Thoracic aorta (tissue), 2 donors: ENCODE data around the gene CCDC85C. TPM values are rescaled to one million over a fixed set of nuclear protein-coding genes. Genes with fewer than 3 reads are reported as not detected.
A peak's percentile ranks its signal among the peaks of the same experiment; 100 is the strongest.

ENCODE experiments used
- ATAC-seq: fragments of 150-250 bp; one replicate; pipeline ENCODE4 v1.8.0; 2017; ENCODE audit warnings: low read depth; ENCODE audit not compliant: insufficient number of reproducible peaks, low FRiP score
- DNase-seq: peaks from one replicate; pipeline ENCODE4 v3.0.0-alpha.2; 2020; ENCODE audit warnings: low spot score
- H3K27ac ChIP-seq, 2 donors: fragments of 200-600 bp; sonication (generic); 1 replicate in 1 of 2; 2 replicates in 1 of 2; pipeline ENCODE4 v1.5.1; 2016; ENCODE audit warnings: mild to moderate bottlenecking in 2 of 2, moderate library complexity in 2 of 2
- H3K27me3 ChIP-seq: fragments of 200-600 bp; sonication (generic); replicated peaks from 2 replicates; pipeline ENCODE4 v1.6.0; 2016; ENCODE audit warnings: mild to moderate bottlenecking; ENCODE audit not compliant: insufficient read depth
- H3K36me3 ChIP-seq: fragments of 200-600 bp; sonication (generic); one replicate; pipeline ENCODE4 v1.5.1; 2016
- H3K4me1 ChIP-seq, 2 donors: fragments of 200-600 bp; sonication (generic); 1 replicate in 1 of 2; 2 replicates in 1 of 2; pipeline versions ENCODE4 v1.5.1 to v1.6.0; 2016; ENCODE audit warnings: low read depth in 2 of 2, mild to moderate bottlenecking in 1 of 2; ENCODE audit not compliant: control insufficient read depth in 1 of 2
- H3K4me3 ChIP-seq: fragments of 200-600 bp; sonication (generic); 2 replicates; pipeline ENCODE4 v1.5.1; 2016; ENCODE audit warnings: mild to moderate bottlenecking
- H3K9me3 ChIP-seq: fragments of 200-600 bp; sonication (generic); 2 replicates; pipeline ENCODE4 v1.5.1; 2016
- total RNA-seq, 2 donors: library from RNA; depleted of rRNA; stranded (reverse); fragments of >200 nt; gene quantifications; one replicate each; pipeline versions ENCODE4 v1.1.0 to v1.2.3, GENCODE V29; 2016
- TF ChIP-seq, protein P1 (sequence below): fragments of 200-600 bp; sonication (generic); IDR thresholded peaks from one replicate; pipeline ENCODE4 v1.5.1; 2019; ENCODE audit warnings: antibody characterized with exemption

The CCDC85C gene
- total RNA-seq, 2 donors from 2014 or later = 1.5 to 4.1 TPM

GRCh38 chr14:99562856-99563748 lies 40.9 kb downstream of the CCDC85C start:
- no peak overlapping the region for H3K4me3 ChIP-seq
- H3K4me1 ChIP-seq = peaks cover 6 to 52% of the 10 kb centered on the region in 2 donors
- H3K9me3 ChIP-seq = no peaks in the 10 kb centered on the region
- no peaks in the 10 kb centered on the region for H3K36me3 ChIP-seq
- H3K27ac ChIP-seq = no peak overlapping the region
- TF ChIP-seq, protein P1, sequence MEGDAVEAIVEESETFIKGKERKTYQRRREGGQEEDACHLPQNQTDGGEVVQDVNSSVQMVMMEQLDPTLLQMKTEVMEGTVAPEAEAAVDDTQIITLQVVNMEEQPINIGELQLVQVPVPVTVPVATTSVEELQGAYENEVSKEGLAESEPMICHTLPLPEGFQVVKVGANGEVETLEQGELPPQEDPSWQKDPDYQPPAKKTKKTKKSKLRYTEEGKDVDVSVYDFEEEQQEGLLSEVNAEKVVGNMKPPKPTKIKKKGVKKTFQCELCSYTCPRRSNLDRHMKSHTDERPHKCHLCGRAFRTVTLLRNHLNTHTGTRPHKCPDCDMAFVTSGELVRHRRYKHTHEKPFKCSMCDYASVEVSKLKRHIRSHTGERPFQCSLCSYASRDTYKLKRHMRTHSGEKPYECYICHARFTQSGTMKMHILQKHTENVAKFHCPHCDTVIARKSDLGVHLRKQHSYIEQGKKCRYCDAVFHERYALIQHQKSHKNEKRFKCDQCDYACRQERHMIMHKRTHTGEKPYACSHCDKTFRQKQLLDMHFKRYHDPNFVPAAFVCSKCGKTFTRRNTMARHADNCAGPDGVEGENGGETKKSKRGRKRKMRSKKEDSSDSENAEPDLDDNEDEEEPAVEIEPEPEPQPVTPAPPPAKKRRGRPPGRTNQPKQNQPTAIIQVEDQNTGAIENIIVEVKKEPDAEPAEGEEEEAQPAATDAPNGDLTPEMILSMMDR = peak; percentile 36
- DNase-seq (no peak), ATAC-seq (peak; percentile 67)
- no peaks in the 10 kb centered on the region for H3K27me3 ChIP-seq

DNA sequence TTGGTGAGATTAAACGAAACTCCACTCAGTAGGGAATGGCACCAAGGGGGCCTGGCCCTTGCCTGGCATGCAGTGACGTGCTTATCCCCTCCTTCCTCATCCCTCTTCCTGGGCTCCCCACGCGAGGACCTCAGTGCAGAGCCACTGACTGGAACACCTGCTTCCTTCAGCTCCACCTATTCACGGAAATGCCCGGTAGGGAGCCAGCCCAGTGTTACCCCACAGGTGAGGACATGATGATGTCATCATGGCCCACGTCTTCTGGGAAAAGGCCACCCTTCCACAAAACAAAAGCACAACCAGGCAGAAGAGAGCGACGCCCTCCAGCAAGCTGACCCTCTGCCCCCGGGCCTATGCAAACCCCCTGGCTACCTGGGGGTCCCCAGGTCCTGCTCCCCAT lies 42.1 kb downstream of the CCDC85C start:
- no peak overlapping the region for H3K4me3 ChIP-seq

DNA sequence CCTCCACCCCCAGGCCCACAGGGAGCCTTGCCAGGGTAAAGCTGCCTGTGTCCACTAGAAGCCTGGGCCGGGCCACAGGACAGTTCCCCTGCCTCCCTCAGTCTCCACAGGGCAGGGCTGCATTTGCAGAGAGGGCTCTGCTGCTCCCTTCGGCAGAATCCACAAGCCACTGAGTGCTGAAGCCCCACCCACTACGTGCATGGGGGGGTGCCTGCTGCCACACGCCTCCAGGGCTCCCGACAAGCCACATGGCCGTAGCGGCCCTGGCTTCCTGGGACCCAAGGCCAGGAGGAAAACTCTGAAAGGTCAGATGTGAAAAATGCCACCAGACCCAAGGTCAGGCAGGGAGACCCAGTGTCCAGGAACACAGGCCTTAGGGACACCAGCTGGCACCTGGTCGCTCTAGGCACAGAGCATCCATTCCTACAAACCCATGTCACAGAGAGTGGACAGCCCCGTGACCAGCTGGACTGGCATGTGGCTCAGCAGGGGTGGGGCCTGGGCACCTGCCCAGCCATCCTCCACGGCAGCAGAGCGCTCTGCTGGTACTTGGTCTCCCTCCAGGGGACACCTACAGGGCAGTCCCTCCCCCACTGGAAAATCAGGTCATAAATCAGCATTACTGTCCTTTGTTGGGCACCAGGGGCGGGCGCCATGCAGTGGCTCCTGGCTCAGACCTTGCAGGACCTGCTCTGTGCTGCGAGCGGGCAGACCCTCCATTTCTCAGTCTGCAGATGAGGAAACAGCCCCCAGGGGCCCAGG lies 42.9 kb downstream of the CCDC85C start:
- no peaks in the 10 kb centered on the region for H3K9me3 ChIP-seq
- no peaks in the 10 kb centered on the region for H3K36me3 ChIP-seq
- H3K4me1 ChIP-seq = peaks cover 6 to 52% of the 10 kb centered on the region in 2 donors
- DNase-seq (no peak), ATAC-seq (no peak)
- TF ChIP-seq, protein P1 = no peak
- no peak overlapping the region for H3K27ac ChIP-seq
- H3K4me3 ChIP-seq = no peak overlapping the region
- no peaks in the 10 kb centered on the region for H3K27me3 ChIP-seq

More for the DNA sequence above, 42.1 kb downstream of the CCDC85C start:
- TF ChIP-seq, protein P1 = no peak
- Histone ChIP-seq H3K4me1 (peaks cover 6 to 52% of the 10 kb centered on the region in 2 donors), H3K27me3 (no peaks in the 10 kb centered on the region), H3K27ac (no peak overlapping the region), H3K36me3 (no peaks in the 10 kb centered on the region), H3K9me3 (no peaks in the 10 kb centered on the region)
- DNase-seq (no peak), ATAC-seq (no peak)

- Histone ChIP-seq H3K27me3 (no peaks in the 10 kb centered on the region), H3K36me3 (no peaks in the 10 kb centered on the region), H3K4me1 (peaks cover 6 to 45% of the 10 kb centered on the region in 2 donors), H3K4me3 (no peak overlapping the region), H3K27ac (no peak overlapping the region), H3K9me3 (no peaks in the 10 kb centered on the region)
- TF ChIP-seq, protein P1 = no peak
- ATAC-seq = no peak
- DNase-seq = no peak
These were observed 43.6 kb downstream of the CCDC85C start for GRCh38 chr14:99560403-99560802.
